Transverse colon (tissue), 3 donors: Measurements from ENCODE around the gene RAB43.

Source experiments
- POLR2A ChIP-seq: fragments of 450-650 bp; IDR thresholded peaks from one replicate; pipeline ENCODE4 v1.6.1; 2016; ENCODE audit warnings: antibody characterized with exemption, mild to moderate bottlenecking, moderate library complexity
- TF ChIP-seq, protein P1 (sequence below), 5 experiments: fragments of 200-600 bp in 3 of 5; fragments of 450-650 bp in 2 of 5; sonication (generic) in 3 of 5; IDR thresholded peaks; 1 replicate in 2 of 5; 2 replicates in 3 of 5; pipeline ENCODE4 v1.5.1; 2016 to 2017; ENCODE audit warnings: antibody characterized with exemption in 5 of 5, inconsistent platforms in 3 of 5, mild to moderate bottlenecking in 2 of 5, moderate library complexity in 1 of 5

- TF ChIP-seq, protein P1, sequence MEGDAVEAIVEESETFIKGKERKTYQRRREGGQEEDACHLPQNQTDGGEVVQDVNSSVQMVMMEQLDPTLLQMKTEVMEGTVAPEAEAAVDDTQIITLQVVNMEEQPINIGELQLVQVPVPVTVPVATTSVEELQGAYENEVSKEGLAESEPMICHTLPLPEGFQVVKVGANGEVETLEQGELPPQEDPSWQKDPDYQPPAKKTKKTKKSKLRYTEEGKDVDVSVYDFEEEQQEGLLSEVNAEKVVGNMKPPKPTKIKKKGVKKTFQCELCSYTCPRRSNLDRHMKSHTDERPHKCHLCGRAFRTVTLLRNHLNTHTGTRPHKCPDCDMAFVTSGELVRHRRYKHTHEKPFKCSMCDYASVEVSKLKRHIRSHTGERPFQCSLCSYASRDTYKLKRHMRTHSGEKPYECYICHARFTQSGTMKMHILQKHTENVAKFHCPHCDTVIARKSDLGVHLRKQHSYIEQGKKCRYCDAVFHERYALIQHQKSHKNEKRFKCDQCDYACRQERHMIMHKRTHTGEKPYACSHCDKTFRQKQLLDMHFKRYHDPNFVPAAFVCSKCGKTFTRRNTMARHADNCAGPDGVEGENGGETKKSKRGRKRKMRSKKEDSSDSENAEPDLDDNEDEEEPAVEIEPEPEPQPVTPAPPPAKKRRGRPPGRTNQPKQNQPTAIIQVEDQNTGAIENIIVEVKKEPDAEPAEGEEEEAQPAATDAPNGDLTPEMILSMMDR (IDR thresholded peaks at IDR 0.05), result no peak
- no peak for TF ChIP-seq POLR2A
These were observed 61.2 kb downstream of the RAB43 start, which contains the start of gene GP9 for GRCh38 chr3:129060276-129061022.
